HG03064 (cell line): ENCODE results near the gene AMBRA1.
A peak's percentile ranks its signal among the peaks of the same experiment; 100 is the strongest.

Experiments used
- ATAC-seq: cut with Tn5 transposase; IDR thresholded peaks from one replicate; pipeline ENCODE4 v1.9.1; 2021; ENCODE audit warnings: low read depth; ENCODE audit not compliant: unreplicated experiment

AMBRA1 gene

DNA sequence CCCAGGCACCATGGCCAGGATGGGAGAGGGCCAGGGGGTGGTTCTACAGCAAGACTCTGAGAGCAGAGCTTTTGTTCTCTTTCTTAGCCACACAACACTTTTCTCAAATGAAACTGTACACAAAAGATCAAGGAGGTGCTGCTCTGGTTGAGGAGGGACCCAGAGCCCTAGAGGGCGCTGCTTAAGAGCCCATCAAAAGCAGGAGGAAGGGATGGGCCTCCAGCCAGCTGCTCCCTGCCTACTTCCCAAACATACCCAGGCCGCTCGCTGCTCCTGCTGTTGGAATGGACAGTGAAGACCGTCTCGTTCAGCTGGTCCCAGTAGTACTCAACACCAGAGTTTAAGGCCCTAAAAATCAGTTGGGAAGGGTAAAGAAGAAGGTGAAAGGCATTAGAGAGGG lies 183.8 kb downstream of the AMBRA1 start:
- no peak for ATAC-seq

DNA sequence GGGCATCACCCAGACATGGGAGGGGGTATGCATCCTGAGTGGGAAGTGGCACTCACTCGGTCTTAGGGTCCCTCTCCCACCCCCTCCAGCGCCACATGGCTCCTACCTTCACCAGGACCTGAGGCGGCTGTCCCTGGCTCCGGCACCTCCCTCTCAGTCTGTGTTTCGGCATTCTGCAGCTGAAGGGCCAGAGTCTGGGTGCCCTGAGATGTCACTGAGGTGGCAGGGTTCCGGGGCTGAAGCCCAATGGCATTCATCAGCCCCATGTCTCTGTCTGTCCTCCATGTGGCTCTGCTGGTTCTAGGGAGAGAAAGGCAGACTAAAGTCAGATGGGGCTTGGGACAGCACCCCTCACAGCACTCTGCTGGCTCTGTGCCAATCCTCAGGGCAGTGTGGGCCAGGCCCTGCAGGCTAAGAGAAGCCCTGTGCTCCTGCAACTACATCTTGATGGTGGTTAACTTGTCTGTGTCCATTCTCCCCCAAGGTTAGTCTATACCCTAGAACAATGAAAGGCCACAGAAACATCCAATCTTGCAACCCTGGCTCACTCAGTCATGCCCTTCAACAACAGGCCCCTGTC lies 185.3 kb downstream of the AMBRA1 start:
- ATAC-seq, result no peak

DNA sequence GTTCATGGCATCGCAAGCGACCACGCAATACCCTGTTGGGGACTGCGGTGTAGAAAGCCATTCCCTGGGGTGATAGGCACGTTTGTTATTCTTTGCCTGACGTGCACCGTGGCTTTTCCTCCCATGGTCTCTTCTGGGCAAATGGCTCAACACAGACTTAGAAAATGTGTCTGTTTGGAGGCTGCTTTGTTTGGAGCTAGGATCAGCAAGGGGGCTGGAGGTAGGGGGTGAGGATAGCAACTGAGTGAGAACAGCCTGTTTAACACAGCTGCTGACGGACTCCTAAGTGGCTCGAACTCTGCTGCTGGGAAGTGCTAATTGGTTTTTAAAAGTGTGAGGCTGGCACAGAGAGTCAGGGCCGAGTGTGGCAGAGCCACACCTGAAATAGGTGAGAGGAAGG lies 186.2 kb downstream of the AMBRA1 start:
- no peak for ATAC-seq

DNA sequence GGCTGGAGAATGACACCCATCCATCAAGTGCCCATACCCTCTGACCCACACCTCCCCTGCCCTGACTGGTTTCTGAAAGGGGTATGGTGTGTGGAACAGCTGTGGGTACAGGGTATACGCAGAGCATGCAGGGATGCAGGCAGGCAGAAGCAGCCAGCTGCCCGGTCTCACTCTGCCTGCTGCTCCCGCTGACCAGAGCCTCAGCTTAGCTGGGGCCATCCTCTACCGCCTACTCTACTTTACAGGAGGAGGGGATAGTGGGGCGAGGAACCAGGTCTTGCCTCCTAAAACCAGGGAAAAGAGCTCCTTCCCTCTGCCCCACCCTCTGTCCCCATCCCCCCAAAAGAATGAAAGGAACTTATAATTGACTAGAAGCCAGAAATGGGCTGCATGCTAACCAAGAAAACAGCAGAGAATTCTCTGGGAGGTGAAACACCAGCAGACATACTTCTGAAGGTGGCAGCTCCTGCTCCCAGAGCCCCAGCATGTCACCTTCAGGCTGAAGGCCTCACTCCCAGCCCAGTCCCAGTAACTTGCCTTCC lies 189.3 kb downstream of the AMBRA1 start:
- no peak for ATAC-seq

DNA sequence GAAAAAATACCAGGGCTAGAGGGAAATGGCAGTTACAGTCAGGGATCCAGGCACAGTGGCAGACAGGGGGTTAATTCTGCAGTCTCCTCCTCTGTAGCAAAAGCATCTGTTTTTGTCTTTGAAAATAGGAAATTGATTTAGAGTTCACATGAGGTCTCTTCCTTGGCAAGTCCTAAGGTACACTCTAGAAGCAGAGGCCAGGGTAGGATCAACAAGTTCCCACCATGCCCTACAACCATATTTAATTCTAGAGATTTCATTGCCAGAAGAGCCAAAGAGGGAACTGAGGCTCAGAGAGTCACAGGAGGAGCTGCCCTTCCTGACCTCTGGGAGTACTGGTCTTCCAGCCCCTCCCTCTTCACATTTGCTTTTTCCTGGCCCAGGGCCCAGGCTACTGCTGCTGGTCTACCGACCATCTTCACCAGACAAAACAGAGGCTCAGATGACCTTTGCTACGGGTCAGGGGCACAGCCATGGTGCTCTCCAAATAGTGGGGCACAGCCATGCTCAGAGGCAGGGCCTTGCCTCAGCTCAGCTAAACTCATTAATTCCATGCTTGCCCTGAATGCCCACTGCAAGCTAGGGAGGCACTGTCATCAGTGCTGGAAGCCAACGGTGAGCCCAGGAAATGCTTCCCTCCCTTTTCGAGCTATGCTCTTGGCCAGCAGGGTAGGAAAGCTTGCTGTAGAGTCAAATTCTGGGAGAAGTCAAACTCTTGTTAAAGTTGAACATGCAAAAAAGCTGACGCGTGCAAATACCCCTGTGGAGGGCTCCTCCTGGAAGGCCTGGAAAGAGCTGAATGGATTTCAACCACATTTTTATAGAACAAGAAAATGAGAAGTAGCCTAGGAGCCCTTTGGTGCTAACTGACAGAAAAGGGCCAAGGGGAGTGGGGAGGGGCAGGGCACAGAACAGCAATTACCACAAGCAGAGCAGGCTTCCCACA lies 190.6 kb downstream of the AMBRA1 start:
- ATAC-seq, result no peak

DNA sequence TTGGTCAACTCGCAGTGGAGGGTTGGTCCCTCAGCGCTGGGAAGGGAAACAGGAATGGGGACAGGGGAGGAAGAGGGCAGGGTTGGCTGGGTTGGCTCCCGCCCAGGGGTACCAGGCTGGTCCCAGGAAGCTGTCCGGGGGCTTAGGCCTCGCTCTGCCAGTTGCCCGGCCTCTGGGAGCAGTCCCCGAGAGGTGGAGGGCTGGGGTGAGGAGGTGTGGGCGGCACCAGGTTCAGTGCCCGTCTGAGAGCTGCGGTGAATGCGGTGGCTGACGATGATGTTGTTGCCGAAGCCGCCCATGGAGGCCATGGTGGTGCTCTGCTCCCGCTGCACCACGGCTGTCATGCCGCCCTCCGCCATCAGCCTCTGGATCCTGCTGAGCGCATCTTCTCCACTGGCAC lies 196.3 kb downstream of the AMBRA1 start:
- ATAC-seq, result no peak

DNA sequence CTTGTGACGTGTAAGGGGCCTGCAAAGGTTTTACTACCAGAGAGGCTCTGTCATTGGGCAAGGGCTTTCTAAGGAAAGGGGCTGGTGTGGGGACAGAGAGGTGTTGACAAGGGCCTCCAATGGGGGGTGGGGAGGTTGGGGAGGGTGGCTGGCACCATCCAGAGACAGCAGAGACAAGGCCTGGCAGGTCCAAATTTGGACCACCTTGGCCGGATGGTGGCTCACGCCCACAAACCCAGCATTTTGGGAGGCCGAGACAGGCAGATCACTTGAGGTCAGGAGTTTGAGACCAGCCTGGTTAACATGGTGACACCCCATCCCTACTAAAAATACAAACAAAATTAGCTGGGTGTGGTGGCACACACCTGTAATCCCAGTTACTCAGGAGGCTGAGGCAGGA lies 200.1 kb downstream of the AMBRA1 start:
- no peak for ATAC-seq

DNA sequence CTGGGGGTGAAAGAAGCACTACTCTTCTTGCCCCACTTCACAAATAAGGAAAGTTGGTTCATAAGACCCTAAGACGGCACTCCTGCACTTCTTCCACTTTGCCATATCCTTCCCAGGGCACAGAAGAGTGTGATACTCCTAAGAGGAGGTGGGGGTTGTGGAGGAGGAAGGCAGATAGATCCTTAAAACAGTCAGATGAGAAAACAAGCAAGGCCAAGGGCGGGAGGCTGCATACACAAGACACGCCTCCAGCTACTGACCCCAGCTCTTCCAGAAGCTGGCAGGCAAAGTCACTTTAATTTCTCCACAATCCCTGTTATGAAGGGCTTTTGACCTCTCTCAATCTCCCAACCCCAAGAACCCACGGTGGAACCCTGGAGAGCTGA lies 200.6 kb downstream of the AMBRA1 start:
- no peak for ATAC-seq

DNA sequence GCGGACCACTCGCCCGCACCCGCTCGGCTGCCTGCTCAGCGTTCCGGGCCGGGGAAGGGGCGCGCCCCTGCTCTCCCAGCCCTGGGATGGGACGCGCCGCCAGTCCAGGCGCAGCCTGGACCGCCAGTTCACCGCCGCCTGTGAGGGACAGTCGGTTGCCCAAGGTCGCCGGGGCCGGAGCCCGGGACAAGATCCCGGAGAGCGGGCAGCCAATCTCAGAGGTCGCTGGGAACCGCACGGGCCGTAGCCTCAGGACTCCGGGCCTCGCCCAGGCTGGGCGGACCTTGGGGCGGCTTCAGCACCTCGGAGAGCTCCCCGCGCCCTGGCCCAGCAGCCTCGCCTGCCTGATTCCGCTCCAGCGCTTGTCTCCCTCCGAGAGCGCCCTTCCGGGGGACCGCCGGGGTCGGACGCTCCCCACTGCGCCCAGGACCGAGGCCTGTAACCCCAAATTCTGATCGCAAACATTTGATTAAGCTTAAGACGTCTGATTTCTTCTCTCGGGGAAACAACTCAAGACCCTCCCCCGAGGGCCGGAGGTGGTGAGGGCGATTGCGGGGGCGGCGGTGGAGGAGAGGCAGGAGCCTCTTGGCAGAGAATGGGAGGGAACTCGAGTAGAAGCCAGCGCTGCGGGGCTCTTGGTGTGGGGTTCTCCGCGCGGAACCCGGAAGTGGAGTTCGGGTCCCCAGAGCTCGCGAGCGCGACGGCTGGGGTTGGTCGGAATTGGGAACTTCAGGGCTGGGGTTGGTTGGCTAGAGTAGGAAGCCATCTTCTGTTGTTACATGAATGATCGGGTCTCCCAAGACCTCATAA lies 201.2 kb downstream of the AMBRA1 start:
- peak; percentile 70 for ATAC-seq

DNA sequence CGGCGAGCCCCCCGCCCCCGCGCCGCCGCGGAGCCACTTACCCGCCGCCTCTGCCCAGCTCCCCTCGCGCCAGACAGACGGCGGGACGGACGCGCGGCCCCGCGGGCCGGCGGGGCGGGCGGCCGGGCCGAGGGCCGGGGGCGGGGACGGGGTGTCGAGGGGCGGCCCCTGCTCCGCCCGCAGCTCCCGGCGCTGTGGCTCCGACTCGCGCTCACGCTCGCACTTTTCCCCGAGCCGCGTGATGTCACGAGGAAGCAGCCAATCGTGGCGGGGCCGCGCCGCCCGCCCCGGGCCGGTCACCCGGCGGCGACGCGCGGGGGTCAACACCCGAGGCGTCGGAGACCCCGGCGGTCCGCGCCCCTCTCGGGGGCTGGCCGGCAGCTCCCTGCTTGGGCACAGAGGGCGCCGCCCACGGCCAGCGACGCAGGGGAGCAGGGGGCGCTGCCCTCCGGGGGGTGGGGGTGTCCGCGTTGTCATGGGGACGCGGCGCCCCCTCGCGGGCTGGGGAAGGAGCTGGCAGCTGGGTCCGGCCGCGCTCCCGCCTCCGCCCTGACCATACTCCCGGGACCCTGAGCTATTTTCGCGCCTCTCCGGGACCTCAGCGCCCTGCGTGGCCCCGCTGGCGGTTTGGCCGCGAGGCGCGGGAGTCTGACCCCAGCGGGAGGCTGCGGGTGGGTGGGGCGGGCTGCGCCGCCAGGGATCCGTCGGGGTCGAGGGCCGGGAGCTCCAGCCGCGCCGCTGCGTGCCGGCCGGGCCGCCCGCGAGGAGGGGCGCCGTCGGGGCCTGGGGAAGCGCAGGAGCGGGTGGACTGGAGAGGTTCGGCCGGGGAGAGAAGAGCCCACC lies 202.0 kb downstream of the AMBRA1 start, which contains the start of gene CHRM4:
CHRM4 (minus strand) TSS at position 199 of the 843 bp plus-strand sequence. CDS start 5,219 bp downstream, outside the sequence.
- ATAC-seq, result no peak

DNA sequence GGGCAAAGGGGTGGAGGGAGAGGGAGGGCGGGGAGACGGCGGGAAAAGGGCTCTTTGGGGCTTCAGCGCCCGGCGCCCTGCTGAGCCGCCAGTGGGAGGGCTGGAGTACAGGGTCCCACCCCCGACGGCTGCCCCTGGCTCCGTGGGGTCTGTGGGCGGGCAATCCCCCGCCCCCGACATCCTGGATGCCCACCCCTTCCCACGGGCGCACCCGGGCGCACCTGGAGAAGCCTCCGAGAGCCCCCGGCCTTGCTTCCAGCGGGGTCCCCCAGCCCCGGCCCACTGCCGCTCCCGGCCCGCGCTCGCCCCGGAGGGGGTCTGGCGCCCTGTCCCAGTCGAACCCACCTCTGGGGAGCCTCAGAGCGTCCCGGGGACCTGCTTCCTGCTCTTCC lies 202.6 kb downstream of the AMBRA1 start:
- no peak for ATAC-seq

DNA sequence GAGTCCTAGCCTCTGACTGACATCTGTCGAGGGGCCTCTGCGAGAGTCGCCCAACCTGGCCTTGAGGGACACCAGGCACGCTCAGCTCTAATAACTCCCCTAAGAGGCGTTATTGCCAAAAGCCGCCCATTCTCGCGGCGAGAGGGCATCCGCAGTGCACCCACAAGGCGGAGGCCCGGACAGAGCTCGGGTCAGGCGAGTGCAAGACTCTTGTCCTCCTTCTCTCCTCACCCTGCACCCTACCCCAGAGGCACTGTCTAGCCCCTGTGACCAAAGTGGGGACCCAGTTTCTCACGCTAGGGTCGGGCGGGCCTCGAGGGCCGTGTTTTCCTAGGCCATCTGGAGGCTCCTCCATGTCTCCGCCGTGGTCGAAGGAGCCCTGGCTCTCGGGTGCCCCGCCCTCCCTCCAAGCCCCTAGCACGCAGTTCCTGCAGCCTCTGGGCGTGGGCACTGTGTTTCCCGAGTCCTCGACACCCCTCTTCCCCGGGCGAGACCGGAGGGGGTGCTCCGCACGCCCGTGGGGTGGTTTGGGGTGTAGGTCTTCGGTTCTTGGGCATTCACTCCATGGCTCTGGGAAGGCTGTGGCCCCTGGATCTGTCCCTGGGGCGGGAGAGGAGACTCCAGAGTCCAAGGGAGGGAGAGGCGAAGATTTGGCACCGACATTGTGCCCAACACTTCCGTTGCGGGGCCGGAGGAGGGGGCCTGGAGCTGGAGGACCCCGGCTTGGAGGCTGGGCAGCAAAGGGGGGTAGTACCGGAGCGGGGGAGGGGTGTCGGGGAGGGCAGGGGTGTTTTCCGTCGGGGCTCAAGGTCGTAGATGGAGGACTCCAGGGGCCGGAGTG lies 203.3 kb downstream of the AMBRA1 start:
- ATAC-seq, result no peak

DNA sequence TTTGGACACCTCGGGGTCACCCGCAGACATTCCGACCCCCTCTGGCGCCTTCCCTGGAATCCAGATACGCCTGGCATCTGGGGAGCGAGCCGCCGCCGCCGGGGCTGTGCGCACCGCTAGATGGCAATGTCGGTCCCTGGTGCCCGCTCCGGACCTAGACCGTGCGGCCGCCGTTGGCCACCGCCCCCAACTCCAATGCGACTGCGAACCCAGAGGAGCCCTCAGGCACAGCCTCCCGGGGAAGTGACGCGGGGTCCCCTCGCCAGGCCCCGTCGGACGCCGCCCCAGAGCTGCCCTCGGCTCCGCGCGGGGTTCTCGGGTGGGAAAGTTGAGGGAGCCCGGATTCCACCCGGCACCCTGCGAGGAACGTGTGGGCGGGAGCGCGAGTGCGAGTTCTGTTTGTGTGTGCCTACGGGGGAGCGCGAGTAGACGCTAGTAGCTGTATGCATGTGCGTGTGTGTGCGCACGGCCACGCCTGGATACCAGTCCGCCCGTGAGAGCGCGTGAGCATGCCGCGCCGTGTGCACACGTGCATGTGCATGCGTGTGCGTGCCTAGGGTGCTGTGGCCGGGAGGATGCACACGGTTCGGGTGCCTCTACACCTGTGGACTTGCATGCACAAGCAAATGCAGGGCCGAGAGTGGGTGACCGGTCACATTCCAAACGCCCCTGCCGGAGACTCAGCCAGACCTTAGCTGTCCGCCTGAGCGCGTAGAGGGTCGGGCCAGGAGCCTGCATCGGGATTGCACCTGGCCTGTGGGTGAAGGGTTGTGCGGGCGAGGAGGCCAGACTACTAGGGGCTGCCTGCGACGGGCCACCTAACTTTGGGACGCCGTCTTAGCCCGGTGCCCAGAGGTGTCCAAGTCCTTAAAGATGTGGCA lies 204.1 kb downstream of the AMBRA1 start:
- ATAC-seq, result no peak

DNA sequence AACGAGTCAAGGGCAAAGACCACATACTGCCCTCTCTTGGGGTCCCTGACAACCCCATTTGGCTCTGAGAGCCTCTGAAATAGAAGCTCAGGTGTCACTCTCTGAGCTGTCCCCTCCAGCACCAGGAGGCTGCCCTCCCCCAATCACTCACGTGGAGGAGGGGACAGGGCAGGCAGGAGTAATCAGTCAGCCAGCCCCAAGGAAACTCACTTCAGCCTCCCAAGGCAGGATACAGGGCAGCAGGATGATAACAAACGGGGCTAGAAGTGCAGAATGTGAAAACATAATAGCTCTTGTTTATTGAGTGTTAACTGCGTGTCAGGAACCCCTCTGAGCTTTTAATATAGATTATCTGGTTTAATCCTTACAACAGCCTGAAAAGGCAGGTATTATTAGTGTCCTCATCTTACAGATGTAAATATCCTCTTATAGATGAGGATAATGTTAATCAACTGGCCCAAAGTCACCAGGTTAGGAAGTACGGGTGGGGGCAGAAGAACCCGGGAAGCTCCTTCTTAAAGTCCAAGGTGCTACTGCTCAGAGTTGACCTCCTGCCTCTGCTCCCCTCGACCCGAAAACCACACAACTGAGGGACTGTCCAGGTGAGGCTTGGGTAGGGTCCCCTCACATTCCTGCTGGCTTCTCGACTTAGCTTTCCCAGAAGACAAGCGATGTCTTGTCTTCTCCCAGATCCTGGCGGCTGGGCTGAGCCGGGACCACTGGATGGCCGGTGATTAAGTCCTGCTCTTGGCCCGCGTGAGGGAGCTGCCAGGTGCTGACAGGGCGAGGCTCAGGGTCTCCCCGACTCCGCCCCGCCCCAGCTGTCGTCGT lies 205.0 kb downstream of the AMBRA1 start:
- no peak for ATAC-seq

DNA sequence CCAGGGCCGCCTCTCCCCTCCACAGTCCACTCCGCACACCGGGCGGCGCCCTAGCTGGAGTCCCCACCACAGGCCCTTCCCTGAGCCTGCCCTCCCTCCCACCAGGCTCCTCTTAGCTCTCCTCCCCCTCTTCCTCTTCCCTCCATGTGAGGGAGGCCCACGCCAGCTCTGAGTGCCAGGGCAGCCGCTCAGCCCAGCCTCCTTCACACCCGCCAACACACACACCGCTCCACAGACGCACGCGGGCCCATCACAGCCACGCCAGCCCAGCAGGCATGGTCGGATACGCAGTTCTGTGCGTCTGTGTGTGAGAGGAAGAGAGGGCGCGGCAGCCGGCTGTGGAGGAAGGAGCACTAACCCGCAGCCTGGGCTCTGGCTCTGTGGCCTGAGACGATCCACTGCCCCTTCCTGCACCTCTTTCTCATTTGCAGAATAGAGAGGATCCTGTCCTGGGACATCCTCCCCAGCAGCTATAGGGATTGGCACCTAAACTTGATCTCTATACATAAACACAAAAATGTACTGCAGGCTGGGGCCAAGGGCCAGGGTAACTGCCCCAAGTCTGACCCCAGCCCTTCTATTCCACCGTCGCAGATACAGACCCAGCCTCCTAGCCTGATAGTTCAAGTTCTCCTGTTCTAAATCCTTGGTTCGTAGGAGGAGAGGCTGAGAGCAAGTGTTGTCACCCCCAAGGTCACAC lies 205.8 kb downstream of the AMBRA1 start:
- no peak for ATAC-seq

DNA sequence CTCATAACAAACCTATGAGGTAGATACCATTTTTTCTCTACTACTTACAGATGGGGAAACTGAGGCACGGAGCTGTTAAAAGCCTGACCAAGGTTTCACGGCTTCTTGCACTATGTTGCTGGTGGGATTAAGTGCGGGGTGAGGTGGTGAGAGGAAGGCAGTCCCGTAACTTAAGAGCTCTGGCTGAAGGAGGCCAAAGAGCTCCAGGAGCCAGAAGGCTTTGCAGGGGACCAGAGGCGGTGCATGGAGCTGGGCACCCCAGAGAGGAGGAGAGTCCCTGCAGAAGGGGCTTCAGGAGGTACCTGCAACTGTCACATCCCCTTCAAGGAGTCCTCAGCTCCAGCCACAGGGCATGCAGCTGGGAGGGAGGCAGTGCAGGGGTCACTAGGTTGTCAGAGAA lies 206.4 kb downstream of the AMBRA1 start:
- ATAC-seq, result no peak

DNA sequence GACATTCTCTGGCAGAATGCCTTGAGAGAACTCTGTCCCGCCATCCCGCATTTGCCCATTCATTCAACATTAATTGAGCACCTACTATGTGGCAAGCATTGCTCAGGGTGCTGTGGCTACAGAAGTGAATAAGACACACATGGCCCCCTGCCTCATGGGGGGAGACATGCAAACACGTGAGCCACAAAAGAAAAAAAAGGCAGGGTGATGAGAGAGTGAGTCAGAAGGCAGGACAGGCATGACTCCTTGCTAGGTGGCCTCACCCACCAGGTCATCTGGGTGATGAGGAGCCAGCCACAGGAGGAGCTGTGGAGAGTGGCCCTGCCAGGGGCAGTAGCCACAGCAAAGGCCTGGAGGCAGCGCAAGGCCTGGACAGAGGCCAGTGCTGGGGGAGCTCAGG lies 207.1 kb downstream of the AMBRA1 start:
- no peak for ATAC-seq
